Epithelial cell of esophagus (primary cell): ENCODE results near the gene EIF4H.
"Not testable (repeated sequence)": the region's sequence is repeated elsewhere in the genome, so short reads cannot be mapped to it uniquely, and the experiment has no call there.

Source experiments
- DNase-seq: peaks from one replicate; pipeline ENCODE4 v3.0.0; 2010; ENCODE audit warnings: low read depth
- H3K4me3 ChIP-seq: 2 replicates; pipeline ENCODE4 v1.5.1; 2011; ENCODE audit warnings: mild to moderate bottlenecking, low read length, control low read depth
- TF ChIP-seq, protein P1 (sequence below): IDR thresholded peaks from 2 replicates; pipeline ENCODE4 v1.5.1; 2011; ENCODE audit warnings: low read depth, mild to moderate bottlenecking, low read length, control low read depth, inconsistent platforms; ENCODE audit not compliant: insufficient read depth; ENCODE audit errors: missing control alignments

The EIF4H gene

DNA sequence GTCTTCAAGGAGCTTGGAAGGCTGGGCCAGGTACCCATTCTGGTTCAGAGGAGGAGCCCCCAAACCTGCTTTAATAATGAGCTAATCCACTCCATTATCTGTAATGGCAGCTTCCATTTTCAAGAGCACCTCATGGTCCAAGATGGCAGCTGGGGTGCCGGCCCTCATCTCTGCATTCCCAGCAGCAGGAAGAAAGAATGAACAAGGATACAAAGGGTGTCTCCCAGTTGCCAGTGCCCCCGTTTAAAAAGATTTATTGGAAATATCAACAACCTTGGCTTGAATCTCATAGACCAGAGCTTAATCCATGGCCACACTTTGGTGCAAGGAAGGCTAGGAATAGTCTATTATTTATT lies 44.2 kb downstream of the EIF4H start:
- no peak for DNase-seq
- no peak overlapping the region for H3K4me3 ChIP-seq
- TF ChIP-seq, protein P1, sequence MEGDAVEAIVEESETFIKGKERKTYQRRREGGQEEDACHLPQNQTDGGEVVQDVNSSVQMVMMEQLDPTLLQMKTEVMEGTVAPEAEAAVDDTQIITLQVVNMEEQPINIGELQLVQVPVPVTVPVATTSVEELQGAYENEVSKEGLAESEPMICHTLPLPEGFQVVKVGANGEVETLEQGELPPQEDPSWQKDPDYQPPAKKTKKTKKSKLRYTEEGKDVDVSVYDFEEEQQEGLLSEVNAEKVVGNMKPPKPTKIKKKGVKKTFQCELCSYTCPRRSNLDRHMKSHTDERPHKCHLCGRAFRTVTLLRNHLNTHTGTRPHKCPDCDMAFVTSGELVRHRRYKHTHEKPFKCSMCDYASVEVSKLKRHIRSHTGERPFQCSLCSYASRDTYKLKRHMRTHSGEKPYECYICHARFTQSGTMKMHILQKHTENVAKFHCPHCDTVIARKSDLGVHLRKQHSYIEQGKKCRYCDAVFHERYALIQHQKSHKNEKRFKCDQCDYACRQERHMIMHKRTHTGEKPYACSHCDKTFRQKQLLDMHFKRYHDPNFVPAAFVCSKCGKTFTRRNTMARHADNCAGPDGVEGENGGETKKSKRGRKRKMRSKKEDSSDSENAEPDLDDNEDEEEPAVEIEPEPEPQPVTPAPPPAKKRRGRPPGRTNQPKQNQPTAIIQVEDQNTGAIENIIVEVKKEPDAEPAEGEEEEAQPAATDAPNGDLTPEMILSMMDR, result no peak

DNA sequence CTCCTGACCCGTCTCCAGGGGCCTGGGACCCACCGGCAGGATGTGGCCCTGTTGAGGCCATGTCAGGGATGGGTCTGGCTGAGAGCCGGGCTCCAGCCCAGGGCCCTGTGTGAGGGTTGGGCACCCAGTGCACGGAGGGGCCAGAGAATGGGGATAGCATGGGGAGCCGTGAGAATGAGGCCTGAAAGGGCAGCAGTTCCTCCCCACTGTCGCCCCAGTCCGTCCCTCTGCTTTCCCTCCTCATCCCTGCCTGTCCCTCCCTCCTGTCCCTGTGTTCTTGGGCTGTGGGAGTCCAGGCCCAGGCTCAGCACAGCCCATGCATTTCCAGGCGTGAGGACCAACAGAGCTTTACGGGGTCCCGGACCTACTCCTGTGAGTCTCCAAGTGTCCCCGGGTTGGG lies 45.3 kb downstream of the EIF4H start:
- H3K4me3 ChIP-seq, result no peak overlapping the region
- no peak for DNase-seq
- TF ChIP-seq, protein P1, result no peak

DNA sequence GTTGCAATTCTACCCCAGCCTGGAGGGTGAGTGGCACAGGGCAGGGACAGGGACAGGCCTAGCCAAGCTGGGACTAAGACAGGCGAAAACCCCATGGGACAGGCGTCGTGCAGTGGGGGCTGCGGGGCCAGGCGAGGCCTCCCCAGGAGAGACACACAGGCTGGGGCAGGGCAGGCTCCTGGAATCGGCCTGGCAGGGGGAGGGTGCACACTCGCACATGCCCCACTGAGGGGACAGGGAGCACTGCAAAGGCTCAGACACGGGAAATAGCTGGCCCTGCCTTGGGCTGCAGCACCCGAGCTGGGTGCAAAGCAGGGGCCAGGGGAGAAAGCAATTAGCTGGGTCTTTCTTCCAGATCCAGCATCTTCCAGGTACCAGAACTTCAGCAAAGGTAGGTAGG lies 46.1 kb downstream of the EIF4H start:
- TF ChIP-seq, protein P1, result no peak
- H3K4me3 ChIP-seq, result no peak overlapping the region
- DNase-seq, result no peak

DNA sequence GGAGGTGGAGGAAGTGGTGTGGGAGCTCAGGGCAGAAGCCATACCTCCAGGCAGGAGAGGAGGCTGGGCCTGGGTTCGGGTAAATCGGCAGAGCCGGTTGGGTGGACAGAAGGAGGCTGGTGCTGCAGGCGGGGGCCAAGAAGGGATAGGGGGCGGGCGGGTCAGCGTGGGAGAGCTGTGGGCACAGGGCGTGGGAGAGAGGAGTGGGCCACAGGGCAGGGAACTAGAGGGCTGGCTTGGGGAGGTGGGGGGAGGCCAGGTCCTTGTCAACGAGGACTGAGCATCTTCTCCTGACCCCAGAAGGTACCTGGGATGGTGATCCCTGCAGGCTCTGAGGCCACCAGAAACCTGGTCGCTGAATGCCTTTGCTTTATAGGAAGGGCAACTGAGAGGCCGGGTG lies 47.6 kb downstream of the EIF4H start:
- DNase-seq, result no peak
- TF ChIP-seq, protein P1, result no peak
- no peak overlapping the region for H3K4me3 ChIP-seq

DNA sequence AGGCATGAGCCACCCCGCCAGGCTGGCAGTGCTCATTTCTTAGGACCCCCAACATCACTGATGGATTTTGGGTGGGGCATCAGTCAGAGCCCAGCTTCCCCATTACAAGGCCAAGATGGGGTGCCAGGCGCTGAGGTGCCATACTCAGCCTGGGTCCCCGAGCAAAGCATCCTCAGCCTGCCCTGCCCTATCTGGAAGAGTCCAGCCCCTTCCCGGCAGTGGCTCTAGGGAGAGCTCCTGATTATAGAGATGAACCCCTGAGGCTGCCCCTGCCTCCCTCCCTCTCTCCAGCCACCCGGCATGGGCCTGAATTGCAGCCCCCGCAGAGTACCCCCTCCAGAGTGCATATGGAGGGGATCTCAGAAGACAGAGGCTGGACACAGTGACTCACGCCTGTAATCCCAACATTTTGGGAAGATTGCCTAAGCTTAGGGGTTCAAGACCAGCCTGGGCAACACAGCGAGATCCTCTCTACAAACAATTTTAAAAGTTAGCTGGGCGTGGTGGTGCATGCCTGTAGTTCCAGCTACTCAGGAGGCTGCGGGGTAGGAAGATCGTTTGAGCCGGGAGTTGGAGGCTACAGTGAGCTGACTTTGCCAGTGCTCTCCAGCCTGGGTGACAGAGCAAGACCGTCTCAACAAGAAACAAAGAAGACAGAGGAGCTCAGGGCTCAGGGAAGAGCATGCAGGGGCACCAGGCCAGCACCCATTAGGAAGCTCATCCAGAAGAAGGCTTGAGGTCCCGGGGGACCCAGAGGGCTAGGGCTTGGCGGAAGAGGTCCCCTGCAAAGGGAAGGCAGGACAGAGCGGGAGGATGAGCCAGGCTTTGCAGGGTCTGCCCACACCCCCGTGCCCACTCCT lies 48.9 kb downstream of the EIF4H start:
- TF ChIP-seq, protein P1, result no peak
- no peak for DNase-seq
- no peak overlapping the region for H3K4me3 ChIP-seq

DNA sequence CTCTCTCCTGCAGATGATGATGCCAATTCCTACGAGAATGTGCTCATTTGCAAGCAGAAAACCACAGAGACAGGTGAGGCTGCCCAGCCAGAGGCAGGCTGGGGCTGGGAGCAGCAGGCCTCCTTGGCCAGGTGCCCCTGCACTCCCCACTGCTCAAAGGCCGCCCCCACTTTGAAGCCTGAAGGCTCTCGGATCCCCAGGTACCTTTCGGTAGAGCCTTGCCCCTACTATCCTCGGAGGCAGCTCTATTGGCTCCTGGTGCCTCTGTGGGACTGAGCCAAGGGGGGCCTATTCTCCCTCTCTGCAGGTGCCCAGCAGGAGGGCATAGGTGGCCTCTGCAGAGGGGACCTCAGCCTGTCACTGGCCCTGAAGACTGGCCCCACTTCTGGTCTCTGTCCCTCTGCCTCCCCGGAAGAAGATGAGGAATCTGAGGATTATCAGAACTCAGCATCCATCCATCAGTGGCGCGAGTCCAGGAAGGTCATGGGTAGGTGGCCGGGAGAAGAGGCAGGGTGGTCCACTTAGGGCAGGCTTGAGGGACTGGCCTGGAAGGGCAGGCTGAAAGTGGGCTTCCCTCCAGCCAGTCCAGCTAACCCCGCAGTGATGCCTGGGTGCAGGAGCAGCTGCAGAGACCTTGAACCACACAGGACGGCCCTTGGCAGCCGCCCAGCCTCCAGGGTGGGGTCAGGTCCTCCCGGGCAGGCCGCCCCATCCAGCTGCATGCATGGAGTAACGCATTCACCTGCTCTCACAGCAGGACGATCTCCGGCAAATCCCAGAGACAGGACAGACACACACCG lies 49.8 kb downstream of the EIF4H start:
- no peak for DNase-seq
- TF ChIP-seq, protein P1, result no peak
- no peak overlapping the region for H3K4me3 ChIP-seq

DNA sequence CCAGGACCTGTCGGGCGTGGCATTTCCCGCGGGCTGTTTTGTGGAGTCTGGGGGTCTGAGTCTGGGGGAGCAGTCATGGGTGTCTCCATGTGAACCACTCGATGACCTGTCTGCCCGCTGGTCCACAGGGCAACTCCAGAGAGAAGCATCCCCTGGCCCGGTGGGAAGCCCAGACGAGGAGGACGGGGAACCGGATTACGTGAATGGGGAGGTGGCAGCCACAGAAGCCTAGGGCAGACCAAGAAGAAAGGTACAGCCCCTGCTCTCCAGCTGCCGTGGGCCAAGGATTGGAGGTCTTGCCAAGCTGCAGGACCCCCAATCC lies 50.3 kb downstream of the EIF4H start:
- TF ChIP-seq, protein P1, result no peak
- H3K4me3 ChIP-seq, result no peak overlapping the region
- DNase-seq, result no peak

DNA sequence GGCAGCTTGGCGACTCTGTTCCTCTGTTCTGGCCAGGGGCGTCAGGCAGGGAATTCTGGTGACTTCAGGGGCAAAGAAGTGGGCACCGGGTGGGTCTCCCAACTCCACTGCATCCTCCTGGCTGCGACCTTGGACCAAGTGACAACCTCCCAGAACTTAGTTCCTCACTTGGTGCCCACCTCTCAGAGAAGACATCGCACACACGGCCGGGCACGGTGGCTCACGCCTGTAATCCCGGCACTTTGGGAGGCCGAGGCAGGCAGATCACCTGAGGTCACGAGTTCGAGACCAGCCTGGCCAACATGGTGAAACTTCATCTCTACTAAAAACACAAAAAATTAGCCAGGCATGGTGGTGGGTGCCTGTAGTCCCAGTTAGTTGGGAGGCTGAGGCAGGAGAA lies 50.8 kb downstream of the EIF4H start:
- H3K4me3 ChIP-seq, DNase-seq: not testable (repeated sequence)
